ENCODE measurements around the gene TKT. TPM values are rescaled to one million over a fixed set of nuclear protein-coding genes. Genes with fewer than 3 reads are reported as not detected.

Gene TKT
- total RNA-seq: 590 and 717 TPM in 2 replicates

GRCh38 chr3:53255775-53256703, at the start of gene TKT:
TSS of gene TKT (minus strand) at chr3:53256022. CDS start at chr3:53255942, 80 bp downstream.

Small RNA genes within 50 kb of the gene (small RNA-seq; reads per million reads assigned to genes)
- gene RF00019: not detected

Other genes with a start within 250 kb of the TKT start
- 4.0 and 7.3 TPM in 2 replicates for gene SFMBT1, start 209.9 kb downstream of the TKT start, total RNA-seq
- gene RFT1, start 125.6 kb downstream of the TKT start, total RNA-seq: 12.5 and 13.0 TPM in 2 replicates
- gene PRKCD, start 94.8 kb downstream of the TKT start, total RNA-seq: 3.7 and 4.5 TPM in 2 replicates
- gene DCP1A, start 91.5 kb upstream of the TKT start, total RNA-seq: 22.1 and 24.7 TPM in 2 replicates
- gene CACNA1D, start 238.6 kb upstream of the TKT start, total RNA-seq: 0.97 and 2.3 TPM in 2 replicates